Erythroblast (primary cell): Measurements from ENCODE around the gene SNCA.

ENCODE experiments used
- GATA1 ChIP-seq: IDR thresholded peaks from 2 replicates; pipeline ENCODE4 v1.6.1; 2011; ENCODE audit warnings: low read depth, mild to moderate bottlenecking, control low read depth, low read length, moderate library complexity
- POLR2A ChIP-seq: IDR thresholded peaks from 2 replicates; pipeline ENCODE4 v1.6.1; 2011; ENCODE audit warnings: mild to moderate bottlenecking, low read length

GRCh38 chr4:89759426-89759825 lies 77.5 kb downstream of the SNCA start:
- TF ChIP-seq POLR2A: no peak
- no peak for TF ChIP-seq GATA1
